HEK293 (cell line): ENCODE results near the gene MMP23B.

Experiments
- PBX3 ChIP-seq: sonication (generic); formaldehyde crosslinking; IDR thresholded peaks from 2 replicates; pipeline ENCODE4 v1.8.1; 2022; ENCODE audit warnings: mild to moderate bottlenecking, moderate library complexity, missing genetic modification reagents
- REPIN1 ChIP-seq: fragments of 450-650 bp; formaldehyde crosslinking; IDR thresholded peaks from 2 replicates; pipeline ENCODE4 v1.5.1; 2017; ENCODE audit warnings: missing biosample characterization, missing genetic modification characterization, low read depth
- REST ChIP-seq: fragments of 450-650 bp; formaldehyde crosslinking; IDR thresholded peaks from 2 replicates; pipeline ENCODE4 v1.5.1; 2016; ENCODE audit warnings: missing biosample characterization, missing genetic modification characterization
- ZNF211 ChIP-seq: fragments of 450-650 bp; formaldehyde crosslinking; IDR thresholded peaks from 2 replicates; pipeline ENCODE4 v1.5.1; 2016; ENCODE audit warnings: low read depth, missing biosample characterization, missing genetic modification characterization
- ZNF223 ChIP-seq: fragments of 450-650 bp; formaldehyde crosslinking; IDR thresholded peaks from 2 replicates; pipeline ENCODE4 v1.5.1; 2016; ENCODE audit warnings: missing biosample characterization, missing genetic modification characterization
- ZNF692 ChIP-seq: fragments of 450-650 bp; formaldehyde crosslinking; IDR thresholded peaks from 2 replicates; pipeline ENCODE4 v1.5.1; 2016; ENCODE audit warnings: missing biosample characterization, missing genetic modification characterization
- ZNF704 ChIP-seq: fragments of 450-650 bp; formaldehyde crosslinking; IDR thresholded peaks from 2 replicates; pipeline ENCODE4 v1.5.1; 2016; ENCODE audit warnings: missing biosample characterization, missing genetic modification characterization
- ZNF776 ChIP-seq: fragments of 450-650 bp; formaldehyde crosslinking; IDR thresholded peaks from 2 replicates; pipeline ENCODE4 v1.5.0; 2017; ENCODE audit warnings: missing biosample characterization, missing genetic modification characterization, borderline replicate concordance

- TF ChIP-seq ZNF776 (tag by site-specific recombination): no peak
- no peak for TF ChIP-seq REPIN1 (tag by site-specific recombination)
- TF ChIP-seq REST (tag by site-specific recombination): no peak
- TF ChIP-seq ZNF692: no peak
- no peak for TF ChIP-seq PBX3 (CRISPR knock-in tag)
- TF ChIP-seq ZNF223 (tag by site-specific recombination): no peak
- TF ChIP-seq ZNF704 (tag by site-specific recombination): no peak
- no peak for TF ChIP-seq ZNF211
These were observed 37.8 kb downstream of the MMP23B start for GRCh38 chr1:1669468-1670440.
